Hindlimb muscle (tissue), 1 donor: ENCODE data around the gene FAM234B. TPM values are rescaled to one million over a fixed set of nuclear protein-coding genes. Genes with fewer than 3 reads are reported as not detected.

ENCODE experiments used
- DNase-seq: peaks from one replicate; pipeline ENCODE4 v3.0.0-alpha.2; 2013
- polyA plus RNA-seq: library from polyadenylated mRNA; unstranded; fragments of 120-200 nt; gene quantifications from one replicate; pipeline ENCODE4 v1.2.1, GENCODE V29; 2013; ENCODE audit not compliant: insufficient read length

FAM234B gene
- polyA plus RNA-seq, 1 donor: 4.1 TPM

- no peak for DNase-seq
These were observed 50.2 kb downstream of the FAM234B start for GRCh38 chr12:13094367-13094766.

DNA sequence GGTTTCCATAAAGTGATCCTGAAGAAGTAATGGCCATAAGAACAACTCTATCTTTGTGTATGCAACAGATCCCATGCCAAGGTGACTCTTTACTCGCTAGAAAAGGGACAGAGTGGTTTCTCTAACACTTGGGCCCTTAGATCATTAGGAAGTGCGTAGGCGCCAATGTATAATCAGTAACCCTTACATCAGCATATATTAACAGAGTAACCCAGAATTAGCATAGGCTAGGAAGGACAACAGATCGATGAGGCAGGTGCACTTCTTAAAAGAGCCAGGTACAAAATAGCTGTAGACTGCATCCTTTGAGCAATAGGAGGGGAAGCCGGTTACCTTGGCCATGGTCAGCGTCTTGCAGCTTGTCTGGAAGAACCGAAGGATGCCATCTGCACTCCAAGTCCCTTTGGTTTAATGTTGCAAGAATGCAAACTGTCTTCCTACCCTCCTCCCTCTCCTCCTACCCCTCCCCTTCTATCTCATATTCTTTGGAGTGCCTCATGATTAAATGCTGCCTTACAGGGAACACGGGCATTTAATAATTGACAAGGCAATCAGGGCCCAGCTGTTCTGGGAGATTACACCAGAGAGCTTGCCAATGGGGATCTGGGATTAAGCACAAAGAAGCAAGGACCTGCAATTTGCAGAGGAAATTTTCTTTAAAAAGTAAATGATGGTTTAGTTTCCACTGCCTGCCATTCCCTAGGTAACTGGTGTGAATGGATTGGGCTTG, 51.2 kb downstream of the FAM234B start:
- no peak for DNase-seq

- DNase-seq: peak; percentile 80
These were observed 53.4 kb downstream of the FAM234B start for GRCh38 chr12:13097491-13098011.

- no peak for DNase-seq
These were observed 55.1 kb downstream of the FAM234B start for GRCh38 chr12:13099066-13099843.

- DNase-seq: no peak
These were observed 55.8 kb downstream of the FAM234B start for GRCh38 chr12:13099844-13100604.

DNA sequence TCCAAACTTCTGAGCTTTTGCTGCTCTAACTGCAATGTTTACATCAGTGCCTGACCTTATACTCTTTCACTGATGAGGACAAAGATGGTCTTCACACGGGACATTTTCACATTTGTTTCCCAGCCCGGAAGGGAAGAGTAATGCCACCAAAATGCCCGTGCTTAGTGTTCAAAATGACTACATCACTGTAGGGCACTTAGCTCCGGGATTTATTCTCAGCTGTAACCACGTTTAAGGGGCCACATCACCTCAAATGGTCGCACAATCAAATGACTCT, 56.4 kb downstream of the FAM234B start:
- DNase-seq: no peak

DNA sequence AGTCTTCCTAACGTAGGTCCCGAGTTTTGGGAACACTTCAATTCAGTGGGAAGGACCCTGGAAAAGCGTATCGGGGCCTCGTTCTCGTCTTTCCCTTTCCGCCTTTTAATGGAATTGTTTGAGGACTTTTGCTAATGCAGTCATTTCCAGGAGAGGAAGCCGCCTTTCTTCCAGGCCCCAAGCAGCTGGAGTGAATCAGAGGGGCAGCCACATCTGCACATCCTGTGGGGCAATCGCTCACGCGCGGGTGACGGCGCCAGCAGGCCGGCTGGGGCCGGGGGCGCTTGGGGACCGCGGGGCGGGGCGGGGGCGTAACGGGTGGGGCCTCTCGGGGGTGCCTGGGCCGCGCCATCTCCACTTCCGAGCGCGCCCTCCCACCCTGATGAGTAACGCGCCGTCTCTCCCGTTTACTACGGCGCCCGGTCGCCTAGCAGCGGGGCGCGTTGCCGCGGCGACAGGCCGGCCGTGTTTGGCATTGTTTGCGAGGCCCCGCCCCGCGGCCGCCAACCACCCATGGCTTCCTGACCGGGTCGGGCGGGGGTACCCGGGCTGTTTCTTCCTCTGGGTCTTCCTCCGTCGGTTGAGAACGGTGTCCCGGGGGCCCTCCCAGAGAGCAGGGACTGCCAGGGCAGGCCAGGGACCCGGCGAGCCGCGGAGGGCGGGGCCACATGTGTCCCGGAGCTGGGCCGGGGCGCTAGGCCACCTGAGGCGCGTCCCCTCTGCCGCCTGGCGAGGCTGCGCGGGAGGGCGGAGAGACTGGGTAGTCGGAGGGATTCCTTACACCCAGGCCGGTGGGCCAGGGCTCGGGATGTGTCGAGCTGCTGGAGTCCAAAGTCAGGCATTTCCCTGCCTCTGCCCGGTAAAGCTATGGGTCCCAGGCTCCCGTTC, 56.9 kb downstream of the FAM234B start:
- peak; percentile 90 for DNase-seq

- DNase-seq: no peak
These were observed 57.7 kb downstream of the FAM234B start for GRCh38 chr12:13101821-13102375.

DNA sequence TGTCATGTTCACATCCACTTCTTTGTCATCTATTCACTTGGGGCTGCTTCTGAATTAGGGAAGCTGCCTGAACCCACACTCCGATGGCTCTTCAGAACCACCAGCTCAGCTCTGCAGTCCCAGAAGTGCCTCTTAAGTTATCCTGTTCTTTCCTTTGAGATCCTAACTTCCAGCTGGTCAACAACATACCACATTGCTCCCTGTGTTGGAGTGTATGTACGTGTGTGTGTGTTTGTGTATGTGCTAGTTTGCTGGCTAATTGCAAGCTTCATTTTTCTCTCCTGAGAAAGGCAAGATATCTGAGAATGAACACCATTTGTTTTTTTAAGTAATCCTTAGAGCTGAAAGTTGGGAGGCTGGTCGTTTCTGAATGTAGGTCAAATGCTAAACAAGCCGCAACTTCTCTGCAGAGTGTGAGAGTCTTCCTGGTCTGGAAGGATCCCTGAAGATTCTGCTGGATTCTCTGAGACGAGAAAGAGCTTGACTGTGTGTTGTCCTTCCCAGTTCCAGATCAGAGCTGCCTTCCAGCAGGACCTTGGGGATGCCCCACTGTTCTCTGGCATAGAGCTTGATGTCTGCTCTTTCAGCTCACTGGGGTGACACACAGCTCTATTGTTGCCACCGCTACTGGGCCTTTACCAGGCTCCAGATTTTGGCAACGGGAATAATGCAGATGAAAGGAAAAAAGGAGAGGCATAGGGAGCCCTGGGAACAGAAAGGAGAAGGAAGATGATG, 58.4 kb downstream of the FAM234B start:
- DNase-seq: no peak

- no peak for DNase-seq
These were observed 59.3 kb downstream of the FAM234B start, which contains the start of gene GSG1 for GRCh38 chr12:13103391-13104033. Gene GSG1, minus strand, starts transcription at chr12:13103667. Its CDS starts 155 bp downstream, at chr12:13103512.

GRCh38 chr12:13104409-13104808, 60.2 kb downstream of the FAM234B start:
- no peak for DNase-seq

DNA sequence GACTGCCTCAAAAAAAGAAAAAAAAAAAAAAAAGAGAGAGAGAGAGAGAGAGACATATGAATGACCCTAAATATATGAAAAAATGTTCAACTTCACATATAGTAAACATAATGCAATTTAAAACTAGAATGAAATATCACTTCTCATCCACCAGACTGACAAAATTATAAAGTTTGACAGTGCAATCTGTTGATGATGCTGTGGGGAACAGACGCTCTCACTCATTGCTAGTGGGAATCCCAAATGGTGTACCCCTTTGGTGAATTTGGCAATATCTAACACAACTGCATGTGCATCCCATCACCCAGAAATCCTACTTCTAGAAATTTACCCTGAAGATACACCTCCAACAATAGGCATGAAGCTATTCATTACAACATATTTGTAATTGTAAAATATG, 61.6 kb downstream of the FAM234B start:
- no peak for DNase-seq

- no peak for DNase-seq
These were observed 62.5 kb downstream of the FAM234B start for GRCh38 chr12:13106666-13107065.

DNA sequence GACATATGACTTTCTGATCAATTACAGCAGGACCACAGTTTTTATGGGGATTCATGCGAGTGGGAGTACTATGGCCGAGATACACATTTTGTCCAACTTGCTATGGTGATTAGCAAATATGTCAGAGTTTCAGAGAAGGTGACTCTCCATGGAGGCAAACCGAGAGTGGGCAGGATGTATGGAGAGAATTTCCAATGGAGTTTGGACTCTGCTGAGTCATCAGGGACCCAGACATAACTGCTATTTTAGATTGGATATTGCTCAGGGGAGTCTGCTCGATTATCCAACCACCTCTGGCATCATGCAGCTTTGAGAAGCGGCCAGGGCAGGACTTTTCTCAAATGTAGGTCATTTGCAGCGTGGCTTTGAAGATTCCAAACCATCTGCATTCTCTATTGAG, 68.8 kb downstream of the FAM234B start:
- DNase-seq: no peak

DNA sequence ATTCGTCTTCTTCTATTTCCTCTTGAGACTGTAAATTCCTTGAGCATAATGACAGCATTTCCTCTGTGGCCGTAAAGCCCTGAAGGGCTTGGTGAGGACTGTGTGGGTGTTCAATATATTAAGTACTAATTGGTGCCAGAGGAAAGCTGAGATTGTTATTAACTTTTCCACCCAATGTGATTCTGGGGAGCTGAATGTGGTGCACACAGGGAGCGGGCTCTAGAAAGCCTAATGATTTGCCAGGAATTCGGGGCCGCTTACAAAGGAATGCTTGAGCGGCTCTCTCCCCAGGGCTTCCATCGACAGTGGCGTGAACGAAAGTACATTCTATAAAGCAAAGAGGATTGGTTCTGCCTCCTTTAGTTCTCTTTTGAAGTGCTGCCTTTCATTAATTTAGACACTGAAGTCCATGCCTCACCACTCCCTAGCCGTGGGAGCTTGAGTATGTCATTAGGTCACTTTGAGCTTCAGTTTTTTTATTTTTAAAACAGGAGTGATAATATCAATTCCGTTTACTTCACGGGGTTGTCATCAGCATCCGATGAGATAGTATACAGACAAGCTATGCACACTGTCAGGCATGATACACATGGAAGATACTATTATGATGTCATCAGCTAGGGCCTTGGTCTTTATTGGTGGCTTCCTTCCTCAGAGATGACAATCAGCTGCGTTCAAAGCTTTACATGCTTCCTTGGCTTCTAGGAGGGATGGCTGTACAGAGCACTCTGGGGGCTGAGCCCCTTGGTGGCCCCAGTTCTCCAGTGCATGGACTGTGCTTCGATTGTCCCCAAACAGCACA, 70.3 kb downstream of the FAM234B start:
- no peak for DNase-seq

DNA sequence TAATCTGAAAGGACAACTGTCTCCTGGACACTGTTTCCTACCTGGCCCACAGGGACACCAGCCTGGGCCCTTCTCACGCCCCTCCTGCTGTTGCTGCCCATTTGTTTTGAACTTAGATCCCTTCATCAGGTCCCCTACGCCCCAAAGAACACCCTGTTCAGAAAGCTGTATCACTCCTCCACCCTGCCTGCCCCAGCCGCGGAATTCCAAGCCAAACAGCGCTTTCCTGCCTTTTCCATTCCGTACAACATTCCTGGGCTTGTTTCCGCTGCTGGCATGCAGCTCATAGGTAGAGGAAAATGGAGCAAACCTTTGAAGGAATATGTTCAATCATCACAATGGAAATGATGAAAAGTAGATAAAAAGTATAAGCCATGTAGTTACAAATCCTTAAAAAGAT, 72.1 kb downstream of the FAM234B start:
- peak; percentile 59 for DNase-seq

DNA sequence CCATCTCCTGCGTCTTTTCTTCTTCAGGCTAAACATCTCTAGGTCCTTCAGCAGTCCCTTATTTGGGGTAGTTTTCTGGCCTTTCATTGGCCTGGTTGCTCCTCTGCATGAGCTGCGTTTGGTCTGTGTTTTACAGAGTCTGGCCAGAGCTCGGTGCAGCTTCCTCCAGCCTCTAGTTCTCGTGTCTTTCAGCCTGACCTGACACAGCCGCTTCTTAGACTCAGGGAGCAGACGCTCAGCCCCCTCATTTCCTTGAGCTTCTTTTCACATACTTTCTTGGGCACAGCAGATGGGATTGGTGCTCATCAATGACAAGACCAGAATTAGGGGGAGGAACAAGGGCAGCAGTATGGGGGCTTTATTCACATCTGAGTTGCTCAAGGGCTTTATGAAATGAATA, 72.8 kb downstream of the FAM234B start:
- DNase-seq: no peak

DNA sequence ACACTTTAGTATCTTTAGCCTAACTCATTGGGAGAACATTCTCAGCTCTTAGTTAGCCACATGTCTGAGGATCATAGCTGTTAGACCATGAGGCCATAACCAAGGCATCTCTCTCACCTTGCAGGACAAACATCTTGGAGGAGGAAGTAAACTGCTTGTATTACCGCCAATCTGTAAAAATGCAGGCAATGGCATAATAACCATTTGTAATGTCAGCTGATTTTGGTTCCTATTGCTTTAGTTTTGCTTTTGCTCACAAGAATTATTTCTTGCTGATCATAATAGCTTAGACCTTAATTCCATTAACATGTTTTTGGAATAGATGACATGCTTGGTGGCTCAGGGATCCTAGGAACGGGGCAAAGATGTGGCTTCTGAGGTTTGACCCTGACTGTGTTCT, 75.6 kb downstream of the FAM234B start:
- no peak for DNase-seq

GRCh38 chr12:13120413-13120812, 76.2 kb downstream of the FAM234B start:
- no peak for DNase-seq

- no peak for DNase-seq
These were observed 77.4 kb downstream of the FAM234B start for GRCh38 chr12:13121568-13121967.
